Measurements from ENCODE around the gene CDC42BPG. TPM values are rescaled to one million over a fixed set of nuclear protein-coding genes. Genes with fewer than 3 reads are reported as not detected.
A peak's percentile ranks its signal among the peaks of the same experiment; 100 is the strongest.

CDC42BPG gene
- total and polyA plus RNA-seq, 9 of the 15 experiments (the other 6 are each of a cell fraction or from before 2014, with no cell fraction given), result 0.04 to 8.8 (median 2.1) TPM

GRCh38 chr11:64810891-64811272 lies 33.6 kb downstream of the CDC42BPG start (continued):
- TF ChIP-seq, protein P1, sequence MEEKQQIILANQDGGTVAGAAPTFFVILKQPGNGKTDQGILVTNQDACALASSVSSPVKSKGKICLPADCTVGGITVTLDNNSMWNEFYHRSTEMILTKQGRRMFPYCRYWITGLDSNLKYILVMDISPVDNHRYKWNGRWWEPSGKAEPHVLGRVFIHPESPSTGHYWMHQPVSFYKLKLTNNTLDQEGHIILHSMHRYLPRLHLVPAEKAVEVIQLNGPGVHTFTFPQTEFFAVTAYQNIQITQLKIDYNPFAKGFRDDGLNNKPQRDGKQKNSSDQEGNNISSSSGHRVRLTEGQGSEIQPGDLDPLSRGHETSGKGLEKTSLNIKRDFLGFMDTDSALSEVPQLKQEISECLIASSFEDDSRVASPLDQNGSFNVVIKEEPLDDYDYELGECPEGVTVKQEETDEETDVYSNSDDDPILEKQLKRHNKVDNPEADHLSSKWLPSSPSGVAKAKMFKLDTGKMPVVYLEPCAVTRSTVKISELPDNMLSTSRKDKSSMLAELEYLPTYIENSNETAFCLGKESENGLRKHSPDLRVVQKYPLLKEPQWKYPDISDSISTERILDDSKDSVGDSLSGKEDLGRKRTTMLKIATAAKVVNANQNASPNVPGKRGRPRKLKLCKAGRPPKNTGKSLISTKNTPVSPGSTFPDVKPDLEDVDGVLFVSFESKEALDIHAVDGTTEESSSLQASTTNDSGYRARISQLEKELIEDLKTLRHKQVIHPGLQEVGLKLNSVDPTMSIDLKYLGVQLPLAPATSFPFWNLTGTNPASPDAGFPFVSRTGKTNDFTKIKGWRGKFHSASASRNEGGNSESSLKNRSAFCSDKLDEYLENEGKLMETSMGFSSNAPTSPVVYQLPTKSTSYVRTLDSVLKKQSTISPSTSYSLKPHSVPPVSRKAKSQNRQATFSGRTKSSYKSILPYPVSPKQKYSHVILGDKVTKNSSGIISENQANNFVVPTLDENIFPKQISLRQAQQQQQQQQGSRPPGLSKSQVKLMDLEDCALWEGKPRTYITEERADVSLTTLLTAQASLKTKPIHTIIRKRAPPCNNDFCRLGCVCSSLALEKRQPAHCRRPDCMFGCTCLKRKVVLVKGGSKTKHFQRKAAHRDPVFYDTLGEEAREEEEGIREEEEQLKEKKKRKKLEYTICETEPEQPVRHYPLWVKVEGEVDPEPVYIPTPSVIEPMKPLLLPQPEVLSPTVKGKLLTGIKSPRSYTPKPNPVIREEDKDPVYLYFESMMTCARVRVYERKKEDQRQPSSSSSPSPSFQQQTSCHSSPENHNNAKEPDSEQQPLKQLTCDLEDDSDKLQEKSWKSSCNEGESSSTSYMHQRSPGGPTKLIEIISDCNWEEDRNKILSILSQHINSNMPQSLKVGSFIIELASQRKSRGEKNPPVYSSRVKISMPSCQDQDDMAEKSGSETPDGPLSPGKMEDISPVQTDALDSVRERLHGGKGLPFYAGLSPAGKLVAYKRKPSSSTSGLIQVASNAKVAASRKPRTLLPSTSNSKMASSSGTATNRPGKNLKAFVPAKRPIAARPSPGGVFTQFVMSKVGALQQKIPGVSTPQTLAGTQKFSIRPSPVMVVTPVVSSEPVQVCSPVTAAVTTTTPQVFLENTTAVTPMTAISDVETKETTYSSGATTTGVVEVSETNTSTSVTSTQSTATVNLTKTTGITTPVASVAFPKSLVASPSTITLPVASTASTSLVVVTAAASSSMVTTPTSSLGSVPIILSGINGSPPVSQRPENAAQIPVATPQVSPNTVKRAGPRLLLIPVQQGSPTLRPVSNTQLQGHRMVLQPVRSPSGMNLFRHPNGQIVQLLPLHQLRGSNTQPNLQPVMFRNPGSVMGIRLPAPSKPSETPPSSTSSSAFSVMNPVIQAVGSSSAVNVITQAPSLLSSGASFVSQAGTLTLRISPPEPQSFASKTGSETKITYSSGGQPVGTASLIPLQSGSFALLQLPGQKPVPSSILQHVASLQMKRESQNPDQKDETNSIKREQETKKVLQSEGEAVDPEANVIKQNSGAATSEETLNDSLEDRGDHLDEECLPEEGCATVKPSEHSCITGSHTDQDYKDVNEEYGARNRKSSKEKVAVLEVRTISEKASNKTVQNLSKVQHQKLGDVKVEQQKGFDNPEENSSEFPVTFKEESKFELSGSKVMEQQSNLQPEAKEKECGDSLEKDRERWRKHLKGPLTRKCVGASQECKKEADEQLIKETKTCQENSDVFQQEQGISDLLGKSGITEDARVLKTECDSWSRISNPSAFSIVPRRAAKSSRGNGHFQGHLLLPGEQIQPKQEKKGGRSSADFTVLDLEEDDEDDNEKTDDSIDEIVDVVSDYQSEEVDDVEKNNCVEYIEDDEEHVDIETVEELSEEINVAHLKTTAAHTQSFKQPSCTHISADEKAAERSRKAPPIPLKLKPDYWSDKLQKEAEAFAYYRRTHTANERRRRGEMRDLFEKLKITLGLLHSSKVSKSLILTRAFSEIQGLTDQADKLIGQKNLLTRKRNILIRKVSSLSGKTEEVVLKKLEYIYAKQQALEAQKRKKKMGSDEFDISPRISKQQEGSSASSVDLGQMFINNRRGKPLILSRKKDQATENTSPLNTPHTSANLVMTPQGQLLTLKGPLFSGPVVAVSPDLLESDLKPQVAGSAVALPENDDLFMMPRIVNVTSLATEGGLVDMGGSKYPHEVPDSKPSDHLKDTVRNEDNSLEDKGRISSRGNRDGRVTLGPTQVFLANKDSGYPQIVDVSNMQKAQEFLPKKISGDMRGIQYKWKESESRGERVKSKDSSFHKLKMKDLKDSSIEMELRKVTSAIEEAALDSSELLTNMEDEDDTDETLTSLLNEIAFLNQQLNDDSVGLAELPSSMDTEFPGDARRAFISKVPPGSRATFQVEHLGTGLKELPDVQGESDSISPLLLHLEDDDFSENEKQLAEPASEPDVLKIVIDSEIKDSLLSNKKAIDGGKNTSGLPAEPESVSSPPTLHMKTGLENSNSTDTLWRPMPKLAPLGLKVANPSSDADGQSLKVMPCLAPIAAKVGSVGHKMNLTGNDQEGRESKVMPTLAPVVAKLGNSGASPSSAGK (IDR thresholded peaks at IDR 0.05), result peak; percentile 60
- TF ChIP-seq, protein P2, sequence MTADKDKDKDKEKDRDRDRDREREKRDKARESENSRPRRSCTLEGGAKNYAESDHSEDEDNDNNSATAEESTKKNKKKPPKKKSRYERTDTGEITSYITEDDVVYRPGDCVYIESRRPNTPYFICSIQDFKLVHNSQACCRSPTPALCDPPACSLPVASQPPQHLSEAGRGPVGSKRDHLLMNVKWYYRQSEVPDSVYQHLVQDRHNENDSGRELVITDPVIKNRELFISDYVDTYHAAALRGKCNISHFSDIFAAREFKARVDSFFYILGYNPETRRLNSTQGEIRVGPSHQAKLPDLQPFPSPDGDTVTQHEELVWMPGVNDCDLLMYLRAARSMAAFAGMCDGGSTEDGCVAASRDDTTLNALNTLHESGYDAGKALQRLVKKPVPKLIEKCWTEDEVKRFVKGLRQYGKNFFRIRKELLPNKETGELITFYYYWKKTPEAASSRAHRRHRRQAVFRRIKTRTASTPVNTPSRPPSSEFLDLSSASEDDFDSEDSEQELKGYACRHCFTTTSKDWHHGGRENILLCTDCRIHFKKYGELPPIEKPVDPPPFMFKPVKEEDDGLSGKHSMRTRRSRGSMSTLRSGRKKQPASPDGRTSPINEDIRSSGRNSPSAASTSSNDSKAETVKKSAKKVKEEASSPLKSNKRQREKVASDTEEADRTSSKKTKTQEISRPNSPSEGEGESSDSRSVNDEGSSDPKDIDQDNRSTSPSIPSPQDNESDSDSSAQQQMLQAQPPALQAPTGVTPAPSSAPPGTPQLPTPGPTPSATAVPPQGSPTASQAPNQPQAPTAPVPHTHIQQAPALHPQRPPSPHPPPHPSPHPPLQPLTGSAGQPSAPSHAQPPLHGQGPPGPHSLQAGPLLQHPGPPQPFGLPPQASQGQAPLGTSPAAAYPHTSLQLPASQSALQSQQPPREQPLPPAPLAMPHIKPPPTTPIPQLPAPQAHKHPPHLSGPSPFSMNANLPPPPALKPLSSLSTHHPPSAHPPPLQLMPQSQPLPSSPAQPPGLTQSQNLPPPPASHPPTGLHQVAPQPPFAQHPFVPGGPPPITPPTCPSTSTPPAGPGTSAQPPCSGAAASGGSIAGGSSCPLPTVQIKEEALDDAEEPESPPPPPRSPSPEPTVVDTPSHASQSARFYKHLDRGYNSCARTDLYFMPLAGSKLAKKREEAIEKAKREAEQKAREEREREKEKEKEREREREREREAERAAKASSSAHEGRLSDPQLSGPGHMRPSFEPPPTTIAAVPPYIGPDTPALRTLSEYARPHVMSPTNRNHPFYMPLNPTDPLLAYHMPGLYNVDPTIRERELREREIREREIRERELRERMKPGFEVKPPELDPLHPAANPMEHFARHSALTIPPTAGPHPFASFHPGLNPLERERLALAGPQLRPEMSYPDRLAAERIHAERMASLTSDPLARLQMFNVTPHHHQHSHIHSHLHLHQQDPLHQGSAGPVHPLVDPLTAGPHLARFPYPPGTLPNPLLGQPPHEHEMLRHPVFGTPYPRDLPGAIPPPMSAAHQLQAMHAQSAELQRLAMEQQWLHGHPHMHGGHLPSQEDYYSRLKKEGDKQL (CRISPR knock-in tag; IDR thresholded peaks at IDR 0.05; ENCODE audit: borderline replicate concordance), result no peak
- TF ChIP-seq SMARCC2 (IDR thresholded peaks at IDR 0.05; ENCODE audit: low read depth) (no peak), SPI1 (IDR thresholded peaks at IDR 0.05; ENCODE audit: borderline replicate concordance, low read depth, low read length) (peak; percentile 25; the same call in 1 of the 2 replicates), DIDO1 (tag; IDR thresholded peaks at IDR 0.05; ENCODE audit: low read depth) (no peak), CEBPB (tag; IDR thresholded peaks at IDR 0.05) (no peak), FOXA1 (IDR thresholded peaks at IDR 0.05; ENCODE audit: borderline replicate concordance) (no peak), GATA2 (CRISPR knock-in tag; IDR thresholded peaks at IDR 0.05) (no peak), DPF2 (IDR thresholded peaks at IDR 0.05) (no peak), PCBP2 (IDR thresholded peaks at IDR 0.05; ENCODE audit: low read depth, low read length, poor library complexity, severe bottlenecking) (no peak)
- TF ChIP-seq, protein P3, sequence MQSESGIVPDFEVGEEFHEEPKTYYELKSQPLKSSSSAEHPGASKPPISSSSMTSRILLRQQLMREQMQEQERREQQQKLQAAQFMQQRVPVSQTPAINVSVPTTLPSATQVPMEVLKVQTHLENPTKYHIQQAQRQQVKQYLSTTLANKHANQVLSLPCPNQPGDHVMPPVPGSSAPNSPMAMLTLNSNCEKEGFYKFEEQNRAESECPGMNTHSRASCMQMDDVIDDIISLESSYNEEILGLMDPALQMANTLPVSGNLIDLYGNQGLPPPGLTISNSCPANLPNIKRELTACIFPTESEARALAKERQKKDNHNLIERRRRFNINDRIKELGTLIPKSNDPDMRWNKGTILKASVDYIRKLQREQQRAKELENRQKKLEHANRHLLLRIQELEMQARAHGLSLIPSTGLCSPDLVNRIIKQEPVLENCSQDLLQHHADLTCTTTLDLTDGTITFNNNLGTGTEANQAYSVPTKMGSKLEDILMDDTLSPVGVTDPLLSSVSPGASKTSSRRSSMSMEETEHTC (IDR thresholded peaks at IDR 0.05), result no peak

All from K562 (cell line).